H1 (cell line): Measurements from ENCODE around the gene BZW2. TPM values are rescaled to one million over a fixed set of nuclear protein-coding genes. Genes with fewer than 3 reads are reported as not detected.

Experiments used
- CBX5 ChIP-seq: fragments of 300-800, 300-1000 bp; sonication (generic); IDR thresholded peaks from 2 replicates; pipeline ENCODE4 v1.7.1; 2016; ENCODE audit warnings: antibody characterized with exemption, low read length, low read depth
- CHD7 ChIP-seq: fragments of 300-600 bp; sonication (generic); IDR thresholded peaks from 2 replicates; pipeline ENCODE4 v1.7.1; 2012; ENCODE audit warnings: low read length, moderate library complexity, mild to moderate bottlenecking, inconsistent platforms; ENCODE audit not compliant: insufficient replicate concordance
- NRF1 ChIP-seq: IDR thresholded peaks from 2 replicates; pipeline ENCODE4 v1.6.1; 2011; ENCODE audit warnings: mild to moderate bottlenecking, low read depth, low read length, improper control_type of control experiment
- POLR2AphosphoS5 ChIP-seq: IDR thresholded peaks from 2 replicates; pipeline ENCODE4 v1.6.1; 2011; ENCODE audit warnings: low read depth, low read length
- TCF12 ChIP-seq: IDR thresholded peaks from 2 replicates; pipeline ENCODE4 v1.6.1; 2011; ENCODE audit warnings: low read depth, mild to moderate bottlenecking, low read length
- polyA plus RNA-seq, 7 experiments: library from polyadenylated mRNA; depleted of rRNA in 3 of 7; stranded (reverse) in 5 of 7; unstranded in 2 of 7; fragments of >200 nt in 5 of 7; fragments of 200-250 nt in 2 of 7; gene quantifications; 1 replicate in 5 of 7; 2 replicates in 1 of 7; 4 replicates in 1 of 7; pipeline versions ENCODE4 v1.2.1 to v1.2.3, GENCODE V29; 2011 to 2013; ENCODE audit warnings: missing spikeins in 2 of 7, mixed read lengths in 2 of 7
- total RNA-seq: library from RNA; stranded (reverse); fragmentation: NEBNext Ultra II Directional; extraction: Animal tissue kit (Norgen Biotek cat#: 25700); gene quantifications from 2 replicates; pipeline ENCODE4 v1.2.1, GENCODE V29; 2021

The BZW2 gene
- total and polyA plus RNA-seq, 2 of the 8 experiments (the other 6 are each of a cell fraction or from before 2014, with no cell fraction given), result 32.3 to 103 TPM

- TF ChIP-seq CHD7 (no peak), POLR2AphosphoS5 (no peak), TCF12 (no peak), CBX5 (no peak), NRF1 (no peak)
These were observed 9.4 kb downstream of the BZW2 start (continued) for GRCh38 chr7:16655394-16655793.
